DND-41 (cell line): ENCODE measurements around the gene CPA2.

ENCODE experiments used
- EZH2 ChIP-seq: IDR thresholded peaks from 3 replicates; pipeline ENCODE4 v1.6.1; 2012; ENCODE audit warnings: borderline replicate concordance, low read depth, mild to moderate bottlenecking, moderate library complexity, low read length, inconsistent platforms; ENCODE audit not compliant: severe bottlenecking
- TF ChIP-seq, protein P1 (sequence below): IDR thresholded peaks from 2 replicates; pipeline ENCODE4 v1.5.1; 2012; ENCODE audit warnings: borderline replicate concordance, low read length, moderate library complexity, mild to moderate bottlenecking; ENCODE audit not compliant: poor library complexity, severe bottlenecking; ENCODE audit errors: extremely low read depth

GRCh38 chr7:130297628-130298543, 31.2 kb downstream of the CPA2 start:
- TF ChIP-seq, protein P1, sequence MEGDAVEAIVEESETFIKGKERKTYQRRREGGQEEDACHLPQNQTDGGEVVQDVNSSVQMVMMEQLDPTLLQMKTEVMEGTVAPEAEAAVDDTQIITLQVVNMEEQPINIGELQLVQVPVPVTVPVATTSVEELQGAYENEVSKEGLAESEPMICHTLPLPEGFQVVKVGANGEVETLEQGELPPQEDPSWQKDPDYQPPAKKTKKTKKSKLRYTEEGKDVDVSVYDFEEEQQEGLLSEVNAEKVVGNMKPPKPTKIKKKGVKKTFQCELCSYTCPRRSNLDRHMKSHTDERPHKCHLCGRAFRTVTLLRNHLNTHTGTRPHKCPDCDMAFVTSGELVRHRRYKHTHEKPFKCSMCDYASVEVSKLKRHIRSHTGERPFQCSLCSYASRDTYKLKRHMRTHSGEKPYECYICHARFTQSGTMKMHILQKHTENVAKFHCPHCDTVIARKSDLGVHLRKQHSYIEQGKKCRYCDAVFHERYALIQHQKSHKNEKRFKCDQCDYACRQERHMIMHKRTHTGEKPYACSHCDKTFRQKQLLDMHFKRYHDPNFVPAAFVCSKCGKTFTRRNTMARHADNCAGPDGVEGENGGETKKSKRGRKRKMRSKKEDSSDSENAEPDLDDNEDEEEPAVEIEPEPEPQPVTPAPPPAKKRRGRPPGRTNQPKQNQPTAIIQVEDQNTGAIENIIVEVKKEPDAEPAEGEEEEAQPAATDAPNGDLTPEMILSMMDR: no peak
- no peak for TF ChIP-seq EZH2
